CD4-positive, alpha-beta T cell treated with Interleukin-10 for 1 hour (primary cell): Measurements from ENCODE around the gene LNX1.
A peak's percentile ranks its signal among the peaks of the same experiment; 100 is the strongest.
"Not testable (repeated sequence)": the region's sequence is repeated elsewhere in the genome, so short reads cannot be mapped to it uniquely, and the experiment has no call there.

Experiments
- DNase-seq: peaks from one replicate; pipeline ENCODE4 v3.0.0-alpha.2; 2020

The LNX1 gene

DNA sequence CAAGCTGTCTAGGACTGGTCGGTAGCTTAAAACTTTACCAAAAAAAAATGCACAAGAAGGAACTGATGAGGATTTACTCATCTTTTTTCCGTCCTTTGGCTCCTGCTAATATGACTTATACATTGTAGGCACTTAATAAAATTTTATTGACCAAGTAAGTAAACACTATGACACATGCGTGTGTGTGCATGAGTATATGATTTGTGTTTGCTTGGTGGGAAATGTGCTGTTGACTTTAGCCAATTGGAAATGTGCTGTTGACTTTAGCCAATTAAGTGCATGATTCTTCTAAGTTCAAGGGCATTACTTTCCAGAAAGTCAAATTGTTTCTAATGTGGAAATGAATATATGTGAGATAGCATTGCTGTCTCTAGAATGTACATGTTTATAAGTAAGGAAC is 135.5 kb downstream of the LNX1 start:
- no peak for DNase-seq

- DNase-seq = no peak
Observed at GRCh38 chr4:53453385-53453784, 137.9 kb downstream of the LNX1 start.

DNA sequence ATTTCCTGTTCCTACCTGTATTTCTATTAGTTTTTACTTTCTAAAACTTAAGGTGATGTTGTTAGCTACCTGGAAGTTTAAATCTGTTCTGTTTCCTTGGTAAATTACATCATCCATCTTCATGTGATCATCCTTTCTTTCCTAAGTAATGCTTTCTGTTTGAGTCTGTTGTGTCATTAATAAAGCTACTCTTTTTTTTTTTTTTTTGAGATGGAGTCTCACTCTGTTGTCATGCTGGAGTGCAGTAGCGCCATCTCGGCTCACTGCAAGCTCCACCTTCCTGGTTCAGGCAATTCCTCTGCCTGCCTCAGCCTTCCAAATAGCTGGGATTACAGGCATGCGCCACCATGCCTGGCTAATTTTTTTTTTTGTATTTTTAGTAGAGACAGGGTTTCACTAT is 140.5 kb downstream of the LNX1 start:
- no peak for DNase-seq

GRCh38 chr4:53444954-53445353 is 146.3 kb downstream of the LNX1 start:
- DNase-seq = no peak

GRCh38 chr4:53441564-53441963 is 149.7 kb downstream of the LNX1 start:
- DNase-seq = no peak

DNA sequence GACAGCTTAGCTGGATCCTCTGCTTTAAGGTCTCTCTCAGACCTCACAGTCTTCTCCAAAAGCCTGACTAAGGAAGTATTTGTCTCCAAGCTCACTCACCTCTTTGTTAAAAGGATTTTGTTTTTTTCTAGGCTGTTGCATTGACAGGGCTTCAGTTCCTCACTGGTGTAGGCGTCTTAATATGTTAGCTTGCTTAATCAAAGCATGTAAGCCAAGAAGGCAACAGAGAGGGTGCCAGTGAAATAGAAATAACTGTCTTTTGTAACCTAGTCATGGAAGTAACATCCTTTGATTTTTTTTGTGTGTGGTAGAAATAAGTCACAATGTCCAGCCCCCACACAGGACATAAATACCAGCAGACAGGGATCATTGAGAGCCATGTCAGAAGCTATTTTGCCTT is 155.0 kb downstream of the LNX1 start:
- DNase-seq = no peak

DNA sequence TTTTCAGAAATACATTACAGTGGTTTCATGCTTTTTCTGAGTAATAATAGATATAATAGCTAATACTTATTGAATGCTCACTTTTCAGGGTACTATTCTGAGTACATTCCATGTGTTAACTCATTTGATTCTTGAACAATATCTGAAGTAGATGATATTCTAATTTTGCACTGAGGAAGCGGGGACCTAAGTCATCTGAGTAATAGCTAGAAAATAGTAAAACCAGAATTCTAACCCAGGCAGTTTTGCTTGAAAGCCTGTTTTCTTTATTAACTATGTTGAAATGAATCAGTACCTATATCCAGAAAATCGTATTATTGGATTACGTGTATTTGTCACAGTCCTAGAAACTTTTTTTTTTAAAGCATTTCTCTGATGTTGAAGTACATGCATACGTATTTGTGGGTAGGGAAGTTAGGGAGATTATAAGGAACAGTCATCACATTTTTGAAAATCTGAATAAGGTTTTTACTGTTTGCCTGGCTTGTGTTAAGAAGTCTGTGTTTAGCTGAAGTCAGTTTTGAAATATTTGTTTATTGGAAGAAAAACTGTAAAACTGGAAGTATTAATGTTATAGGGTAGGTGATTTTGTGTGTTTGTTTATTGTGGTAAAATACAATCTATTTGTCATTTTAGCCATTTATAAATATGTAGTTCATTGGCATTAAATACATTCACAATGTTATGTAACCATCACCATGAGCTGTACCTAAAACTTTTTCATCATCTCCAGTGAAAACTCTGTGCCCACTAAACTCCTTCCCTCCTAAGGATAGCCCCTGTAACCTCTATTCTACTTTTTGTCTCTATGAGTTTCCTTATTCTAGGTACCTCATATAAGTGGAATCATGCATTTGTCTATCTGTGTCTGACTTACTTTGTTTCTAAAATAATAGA is 158.5 kb downstream of the LNX1 start:
- no peak for DNase-seq

- peak; percentile 2 for DNase-seq
Observed at GRCh38 chr4:53431052-53431451, 160.2 kb downstream of the LNX1 start.

DNA sequence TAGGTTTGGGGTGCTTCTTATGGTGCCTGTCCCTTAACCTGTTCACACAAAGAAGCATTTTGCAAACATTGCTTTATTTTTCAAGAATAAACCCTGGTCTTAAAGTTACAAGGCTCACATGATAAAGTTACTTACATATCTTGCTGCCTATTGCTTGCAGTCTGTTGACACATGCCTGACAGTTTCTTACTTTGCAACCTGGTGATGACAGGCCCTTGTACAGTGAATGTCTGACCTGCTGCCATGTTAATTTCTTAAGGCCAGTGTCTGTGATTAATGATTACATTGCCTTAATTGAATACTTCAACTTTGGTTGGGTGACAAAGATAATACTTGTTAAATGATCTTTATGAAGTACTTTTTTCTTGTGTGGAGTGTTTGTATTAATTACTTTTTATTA is 163.9 kb downstream of the LNX1 start:
- DNase-seq = no peak

DNA sequence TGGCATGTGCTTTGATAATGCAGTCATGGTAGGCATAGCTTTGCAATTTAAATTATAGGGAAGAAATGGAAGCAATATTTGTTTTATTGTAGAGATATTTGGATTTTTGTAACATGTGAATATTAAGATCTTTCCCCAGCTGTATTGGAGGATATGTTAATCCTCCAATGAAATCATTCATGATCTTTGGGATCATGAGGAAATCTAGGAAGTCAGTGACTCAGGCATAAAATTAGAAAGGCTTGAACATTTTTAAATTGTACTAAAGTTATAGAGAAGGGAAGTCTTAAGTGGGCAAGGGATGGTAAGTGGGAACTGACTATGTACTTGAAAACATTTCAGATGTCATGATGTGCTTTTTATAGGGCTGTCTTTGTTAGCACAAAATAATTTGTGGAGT is 167.0 kb downstream of the LNX1 start:
- DNase-seq = no peak

DNA sequence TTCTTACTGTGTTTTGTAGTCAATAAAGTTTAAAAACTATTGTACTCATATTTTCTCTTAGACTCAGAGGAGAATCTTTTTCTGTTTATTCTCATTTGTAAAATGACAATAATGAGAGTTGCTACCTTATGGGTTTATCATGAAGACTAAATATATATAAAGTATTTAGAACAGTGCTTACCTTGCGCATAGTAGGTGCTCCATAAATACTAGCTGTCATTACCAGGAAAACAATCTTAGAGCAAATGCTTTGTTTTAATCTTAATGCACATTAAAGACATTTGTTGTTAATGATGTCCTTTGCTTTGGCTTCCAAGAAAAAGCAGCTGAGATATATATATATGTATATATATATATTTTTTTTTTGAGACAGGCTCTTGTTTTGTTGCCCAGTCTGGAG is 168.9 kb downstream of the LNX1 start:
- DNase-seq = no peak

DNA sequence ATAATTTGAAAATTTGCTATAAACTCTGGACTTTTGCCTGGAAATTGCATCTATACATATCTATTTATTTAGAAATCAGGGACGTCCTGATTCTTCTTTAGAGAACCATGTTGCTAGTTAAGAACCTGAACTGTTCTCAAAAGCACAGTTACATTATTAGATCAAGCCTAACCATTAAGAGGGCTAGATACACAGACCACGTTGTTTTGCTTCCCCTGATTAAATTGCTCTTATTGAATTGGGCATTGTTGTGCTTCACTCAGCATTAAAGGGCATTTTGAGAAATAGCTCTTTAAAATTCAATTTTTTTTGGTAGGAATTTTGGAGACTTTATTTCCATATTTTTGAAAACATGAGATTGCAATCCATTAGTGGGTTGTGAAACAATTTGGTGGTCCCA is 169.5 kb downstream of the LNX1 start:
- no peak for DNase-seq

GRCh38 chr4:53419208-53419607 is 172.1 kb downstream of the LNX1 start:
- no peak for DNase-seq

GRCh38 chr4:53409479-53409878 is 181.8 kb downstream of the LNX1 start:
- DNase-seq = not testable (repeated sequence)
